NK-92 treated with Interleukin-12 subunit alpha and Interleukin-12 subunit beta, amount 100 ng/mL, for 24 hours (cell line): ENCODE data around the gene APBA2.
"Not testable (repeated sequence)": the region's sequence is repeated elsewhere in the genome, so short reads cannot be mapped to it uniquely, and the experiment has no call there.

ENCODE experiments used
- DNase-seq: peaks from one replicate; lab custom pipeline; 2025; lab: John Stamatoyannopoulos, UW

Gene APBA2

DNA sequence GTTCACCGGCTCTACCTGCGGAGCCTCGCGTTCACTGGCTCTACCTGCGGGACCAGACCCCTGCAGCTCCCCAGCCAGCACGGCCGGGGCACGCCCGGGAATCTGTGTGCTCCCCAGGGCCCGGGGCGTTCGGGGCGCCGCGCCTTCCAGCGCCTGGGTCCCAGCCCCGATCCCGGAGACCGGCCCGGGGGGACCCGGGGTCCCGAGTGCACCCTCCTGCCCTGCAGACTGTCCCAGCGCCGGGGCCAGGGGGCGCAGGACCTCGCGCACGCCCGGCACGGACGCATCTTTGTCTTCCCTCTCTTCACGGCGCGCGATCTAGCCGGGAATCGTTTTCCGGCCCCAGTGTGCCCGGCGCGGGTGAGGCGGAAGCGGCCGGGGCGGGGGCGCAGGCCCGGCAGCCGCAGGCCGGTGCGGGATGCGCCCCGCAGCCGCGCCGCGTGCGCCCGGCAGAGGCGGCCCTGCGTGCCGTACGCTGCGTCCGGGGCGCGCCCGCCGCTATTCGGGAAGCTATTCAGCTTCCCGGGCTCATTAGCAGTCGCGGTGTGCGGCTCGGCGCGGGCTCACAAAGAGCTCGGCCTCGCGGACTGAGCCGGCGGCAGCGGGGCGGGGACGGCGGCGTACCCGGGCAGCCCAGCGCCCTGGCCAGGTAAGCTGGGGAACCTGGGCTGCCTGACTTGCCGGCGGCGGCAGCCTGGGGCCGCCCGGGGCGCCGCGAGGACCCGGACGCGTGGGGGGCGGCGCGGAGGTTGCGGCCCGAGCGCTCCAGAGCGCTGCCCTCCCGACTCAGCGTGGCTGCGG, at the start of gene APBA2:
APBA2 (plus strand) TSS at position 345 of the 801 bp plus-strand sequence. CDS start 167,911 bp downstream, outside the sequence.
- DNase-seq, result no peak

DNA sequence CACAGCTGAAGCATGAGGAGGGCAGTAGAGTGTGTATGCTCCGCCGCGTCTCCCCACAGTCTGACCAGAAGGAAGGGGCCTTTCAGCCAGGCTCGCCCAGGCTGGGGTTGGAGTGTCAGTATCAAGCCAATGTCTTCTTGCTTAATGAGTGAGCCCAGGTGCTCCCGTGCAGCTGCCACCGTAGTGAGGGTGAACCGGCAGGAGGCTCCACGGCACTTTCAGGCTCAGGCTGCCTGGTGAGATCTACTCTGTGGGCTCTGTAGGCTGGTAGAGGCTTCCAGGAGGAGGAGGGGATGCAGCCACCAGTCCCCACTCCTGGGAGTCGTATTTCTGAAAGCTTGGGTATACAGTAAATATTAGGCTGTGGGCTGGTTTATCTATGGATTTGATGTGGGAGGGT, 45.5 kb upstream of the APBA2 start:
- DNase-seq, result not testable (repeated sequence)

DNA sequence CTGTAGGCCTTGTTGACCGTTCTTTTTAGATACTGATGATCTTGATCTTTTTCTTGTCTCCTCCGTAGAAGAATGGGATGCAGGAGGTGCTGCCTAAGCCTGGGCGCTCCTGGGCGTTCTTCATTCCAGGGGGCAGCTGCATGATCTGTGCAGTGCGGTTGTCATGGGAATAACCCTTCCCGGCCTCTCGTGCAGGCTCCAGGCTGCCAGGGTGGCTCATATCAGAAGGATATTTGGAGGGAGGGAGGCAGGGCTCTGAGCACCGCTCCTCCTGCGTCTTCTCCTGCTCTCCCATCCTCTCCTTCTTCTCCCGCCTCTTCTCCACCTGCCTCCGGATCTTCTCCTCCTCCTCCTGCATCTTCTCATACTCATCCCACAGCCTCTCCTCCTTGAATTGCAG, 43.6 kb upstream of the APBA2 start:
- not testable (repeated sequence) for DNase-seq

DNA sequence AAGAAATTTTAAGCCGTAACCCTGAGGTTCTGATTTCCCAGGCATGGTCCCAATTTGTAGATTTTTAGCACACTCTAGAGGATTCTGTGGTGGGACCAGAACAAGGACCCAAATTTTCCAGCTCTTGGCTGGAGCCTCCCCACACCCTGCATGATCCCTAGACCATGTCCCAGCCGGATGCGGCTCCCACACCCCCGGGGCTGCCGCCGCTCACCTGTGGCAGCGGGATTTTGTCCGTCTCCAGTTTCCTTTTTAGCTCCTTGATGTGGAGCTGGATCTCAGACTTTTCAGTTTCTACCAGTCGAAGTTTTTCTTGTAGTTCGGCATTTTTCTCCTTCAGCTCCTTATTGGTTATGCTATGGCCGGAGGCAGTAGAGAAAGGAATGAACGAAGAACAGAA, 42.3 kb upstream of the APBA2 start:
- DNase-seq, result not testable (repeated sequence)

DNA sequence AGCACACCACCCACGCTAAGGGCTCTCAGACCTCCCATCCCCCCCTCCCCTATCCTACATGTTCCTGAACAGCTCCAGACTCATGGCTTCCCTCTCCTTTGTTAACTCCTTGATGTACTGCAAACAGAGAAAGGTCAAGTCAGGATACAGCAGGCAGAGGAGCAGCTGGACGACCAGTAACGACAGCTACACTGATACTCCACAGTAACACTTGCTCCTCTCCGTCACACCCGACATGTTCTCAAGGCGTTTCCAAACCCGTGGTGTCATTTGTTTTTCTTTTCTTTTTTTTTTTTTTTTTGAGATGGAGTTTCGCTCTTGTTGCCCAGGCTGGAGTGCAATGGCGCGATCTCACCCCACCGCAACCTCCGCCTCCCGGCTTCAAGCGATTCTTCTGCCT, 41.6 kb upstream of the APBA2 start:
- not testable (repeated sequence) for DNase-seq

DNA sequence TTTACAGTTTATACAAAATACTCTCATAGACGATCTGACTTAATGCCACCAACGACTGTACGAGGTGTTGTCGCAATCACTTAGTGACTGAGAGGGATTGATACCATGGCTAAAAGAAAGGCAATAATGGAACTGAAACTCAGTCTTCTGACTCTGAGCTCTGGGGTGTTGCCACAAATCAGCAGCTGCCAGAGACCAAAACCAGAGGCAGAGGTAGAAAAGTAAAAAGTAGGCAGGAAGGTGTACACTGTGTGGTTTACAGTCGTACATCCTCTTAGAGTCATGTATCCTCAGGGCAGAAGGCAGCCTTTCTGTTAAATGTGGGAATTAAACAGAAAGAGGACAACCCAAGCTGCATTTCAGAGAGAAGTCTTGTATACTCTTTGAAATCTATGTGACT, 38.5 kb upstream of the APBA2 start:
- DNase-seq, result not testable (repeated sequence)

DNA sequence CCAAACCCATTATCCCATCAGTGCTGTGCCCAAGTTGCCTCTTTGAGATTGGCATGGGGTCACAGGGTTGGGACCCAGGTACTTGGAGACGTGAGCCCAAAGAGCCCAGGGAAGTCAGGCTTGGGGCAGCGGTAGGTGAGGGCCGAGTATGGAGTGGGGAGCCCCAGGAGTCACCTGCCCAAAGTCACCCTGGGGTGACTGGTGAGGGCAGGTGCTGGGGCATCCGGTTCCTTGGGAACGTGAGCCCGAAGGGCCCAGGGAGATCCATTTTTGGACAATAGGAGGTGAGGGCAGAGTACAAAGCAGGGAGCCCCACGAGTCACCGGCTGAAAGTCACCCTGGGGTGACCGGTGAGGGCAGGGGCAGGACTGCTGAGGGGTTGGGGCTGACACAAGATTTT, 37.8 kb upstream of the APBA2 start:
- DNase-seq, result not testable (repeated sequence)

DNA sequence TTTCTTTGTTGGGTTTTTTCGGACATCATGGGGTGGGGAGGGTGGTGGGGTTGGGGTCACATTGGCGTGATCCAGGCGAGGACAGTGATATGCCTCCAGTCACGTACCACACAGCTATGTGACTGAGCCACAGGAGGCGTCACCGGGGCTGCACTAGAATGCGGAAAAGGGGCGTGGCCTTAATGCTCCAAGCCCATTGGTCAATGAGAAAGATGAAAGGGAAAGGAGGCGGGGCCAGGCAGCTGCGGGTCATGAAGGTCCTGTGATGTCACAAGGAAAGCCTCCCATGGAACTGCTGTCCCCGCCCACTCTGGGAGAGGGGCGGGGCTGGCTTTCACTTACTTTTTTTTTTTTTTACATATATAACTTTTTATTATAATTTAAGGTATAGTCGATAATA, 37.3 kb upstream of the APBA2 start, which contains the start of gene GOLGA6L7:
GOLGA6L7 (minus strand) TSS at position 124 of the 400 bp plus-strand sequence; CDS start at position 29, 95 bp downstream.
- not testable (repeated sequence) for DNase-seq

DNA sequence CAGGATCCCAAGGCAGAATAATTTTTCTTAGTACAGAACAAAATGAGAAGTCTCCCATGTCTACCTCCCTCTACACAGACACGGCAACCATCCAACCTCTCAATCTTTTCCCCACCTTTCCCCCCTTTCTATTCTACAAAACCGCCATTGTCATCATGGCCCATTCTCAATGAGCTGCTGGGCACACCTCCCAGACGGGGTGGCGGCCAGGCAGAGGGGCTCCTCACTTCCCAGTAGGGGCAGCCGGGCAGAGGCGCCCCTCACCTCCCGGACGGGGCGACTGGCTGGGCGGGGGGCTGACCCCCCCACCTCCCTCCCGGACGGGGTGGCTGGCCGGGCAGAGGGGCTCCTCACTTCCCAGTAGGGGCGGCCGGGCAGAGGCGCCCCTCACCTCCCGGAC, 36.5 kb upstream of the APBA2 start:
- DNase-seq, result not testable (repeated sequence)

DNA sequence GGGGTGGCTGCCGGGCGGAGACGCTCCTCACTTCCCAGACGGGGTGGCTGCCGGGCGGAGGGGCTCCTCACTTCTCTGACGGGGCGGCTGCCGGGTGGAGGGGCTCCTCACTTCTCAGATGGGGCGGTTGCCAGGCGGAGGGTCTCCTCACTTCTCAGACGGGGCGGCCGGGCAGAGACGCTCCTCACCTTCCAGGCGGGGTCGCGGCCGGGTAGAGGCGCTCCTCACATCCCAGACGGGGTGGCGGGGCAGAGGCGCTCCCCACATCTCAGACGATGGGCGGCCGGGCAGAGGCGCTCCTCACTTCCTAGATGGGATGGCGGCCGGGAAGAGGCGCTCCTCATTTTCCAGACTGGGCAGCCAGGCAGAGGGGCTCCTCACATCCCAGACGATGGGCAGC, 36.0 kb upstream of the APBA2 start:
- DNase-seq, result not testable (repeated sequence)

DNA sequence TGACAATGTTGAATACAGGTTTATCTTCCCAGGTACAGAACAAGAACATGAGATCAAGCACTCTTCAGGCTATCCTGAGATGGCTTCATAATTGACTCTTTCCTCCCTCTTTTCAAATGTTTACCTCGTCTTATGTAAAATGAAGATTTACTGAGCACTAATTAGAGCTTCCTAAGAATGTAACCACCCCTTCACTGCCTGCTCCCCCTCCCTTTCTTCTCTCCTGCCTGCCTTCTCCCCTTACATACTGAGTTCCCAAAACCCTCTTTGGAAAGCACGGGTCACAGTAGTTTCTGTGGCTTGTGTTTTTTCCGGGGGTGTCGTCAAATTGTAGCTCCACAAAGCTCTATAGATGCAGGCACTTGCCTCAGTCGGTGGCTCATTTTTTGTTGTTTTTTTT, 32.1 kb upstream of the APBA2 start:
- DNase-seq, result not testable (repeated sequence)

DNA sequence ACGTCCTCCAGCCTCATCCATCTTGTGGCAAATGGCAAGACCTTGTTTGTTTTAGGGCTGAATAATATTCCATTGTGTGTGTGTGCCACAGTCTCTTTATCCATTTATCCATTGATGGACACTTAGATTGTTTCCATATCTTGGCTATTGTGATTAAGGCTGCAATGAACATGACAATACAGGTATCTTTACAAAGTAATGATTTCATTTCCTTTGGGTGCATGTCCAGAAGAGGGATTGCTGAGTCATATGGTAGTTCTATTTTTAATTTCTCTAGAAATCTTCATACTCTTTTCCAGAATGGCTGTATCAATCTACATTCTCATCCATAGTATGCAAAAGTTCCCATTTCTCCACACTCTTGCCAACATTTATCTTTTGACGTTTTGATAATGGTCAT, 31.2 kb upstream of the APBA2 start:
- DNase-seq, result not testable (repeated sequence)

DNA sequence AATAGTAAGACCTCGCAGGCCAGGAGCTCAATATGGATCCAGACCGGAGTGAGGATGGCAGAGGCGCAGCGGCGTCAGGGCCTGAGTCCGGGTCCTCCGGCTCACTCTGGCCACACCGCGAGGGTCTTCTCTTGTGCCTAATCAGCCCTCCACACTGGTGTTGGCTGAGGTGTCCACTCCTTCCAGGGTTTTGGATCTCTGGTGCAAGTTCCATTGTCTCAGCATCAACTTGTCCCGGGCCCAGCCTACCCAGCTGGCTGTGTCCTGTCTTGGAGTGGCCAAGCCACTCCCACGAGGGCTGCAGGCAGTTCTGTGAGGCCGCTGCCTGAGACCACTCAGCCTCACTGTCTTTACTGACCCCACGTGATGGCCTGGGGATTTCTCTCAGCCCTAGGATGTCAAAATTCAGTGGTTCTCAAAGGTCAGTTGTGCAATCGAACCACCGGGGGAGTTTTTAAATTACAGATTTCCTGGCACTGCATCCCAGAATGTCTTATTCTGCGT, 24.7 kb upstream of the APBA2 start:
- no peak for DNase-seq

DNA sequence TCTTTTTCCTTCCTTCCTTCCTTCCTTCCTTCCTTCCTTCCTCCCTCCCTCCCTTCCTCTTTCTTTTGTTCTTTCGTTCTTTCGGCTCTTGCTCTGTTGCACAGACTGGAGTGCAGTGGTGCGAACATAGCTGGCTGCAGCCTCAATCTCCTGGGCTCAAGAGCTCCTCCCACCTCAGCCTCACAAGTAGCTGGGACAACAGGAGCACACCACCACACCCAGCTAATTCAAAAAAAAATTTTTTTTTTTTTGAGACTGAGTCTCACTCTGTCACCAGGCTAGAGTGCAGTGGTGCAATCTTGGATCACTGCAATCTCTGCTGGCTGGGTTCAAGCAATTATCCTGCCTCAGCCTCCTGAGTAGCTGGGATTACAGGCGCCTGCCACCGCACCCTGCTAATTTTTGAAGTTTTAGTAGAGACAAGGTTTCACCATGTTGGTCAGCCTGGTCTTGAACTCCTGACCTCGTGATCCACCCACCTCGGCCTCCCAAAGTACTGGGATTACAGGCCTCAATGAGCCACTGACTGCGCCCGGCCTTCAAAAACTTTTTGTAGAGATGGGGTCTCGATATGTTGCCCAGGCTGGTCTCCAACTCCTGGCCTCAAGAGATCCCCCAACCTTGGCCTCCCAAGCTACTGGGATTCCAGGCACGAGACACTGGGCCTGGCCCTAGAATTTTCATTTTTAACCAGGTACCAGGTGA, 24.0 kb upstream of the APBA2 start:
- DNase-seq, result not testable (repeated sequence)

DNA sequence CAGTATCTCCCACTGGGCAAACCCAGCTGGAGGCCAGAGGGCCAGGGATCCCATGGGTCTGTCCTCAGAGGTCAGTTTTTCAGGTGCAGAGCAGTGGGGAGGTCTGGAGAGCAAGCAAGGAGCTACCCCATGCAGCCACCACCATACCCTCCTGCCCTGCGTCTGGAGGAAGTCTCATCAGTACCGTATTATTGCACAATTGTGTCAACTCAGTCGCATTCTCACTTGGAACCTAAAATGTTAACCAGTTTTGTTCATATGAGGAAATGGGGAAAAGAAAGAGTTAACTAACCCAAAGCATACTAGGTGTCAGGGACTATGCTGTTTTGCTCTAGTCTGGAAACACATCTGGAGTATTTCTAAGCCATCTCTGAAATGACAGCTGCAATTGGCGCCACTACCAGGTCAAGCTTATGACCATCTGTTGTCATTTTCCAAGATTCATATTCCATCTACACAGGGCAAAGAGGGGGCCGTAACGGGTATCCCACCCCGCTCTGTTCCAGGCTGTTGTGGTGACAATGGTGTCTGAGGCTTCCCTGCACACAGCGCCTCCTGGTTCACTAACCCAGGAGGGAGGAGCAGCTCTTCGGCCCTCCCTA, 16.9 kb upstream of the APBA2 start:
- DNase-seq, result no peak

DNA sequence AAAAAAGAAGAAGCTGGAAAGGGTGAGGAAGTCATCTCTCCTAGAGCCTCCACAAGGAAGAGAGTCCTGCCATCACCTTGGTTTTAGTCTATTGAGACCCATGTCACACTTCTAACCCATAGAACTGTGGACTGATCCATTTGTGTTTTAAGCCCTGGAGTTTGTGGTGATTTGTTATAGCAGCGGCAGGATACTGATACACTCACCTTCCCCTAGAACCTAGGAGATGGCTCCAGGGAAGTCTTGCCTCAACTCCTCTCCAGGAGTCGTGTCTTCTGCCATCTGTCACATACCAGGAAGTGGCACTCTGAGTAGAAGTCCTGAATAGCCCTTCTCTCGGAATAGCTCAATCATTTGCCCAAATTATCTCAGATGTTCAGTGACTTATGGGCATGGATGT, 14.6 kb upstream of the APBA2 start:
- DNase-seq, result no peak

DNA sequence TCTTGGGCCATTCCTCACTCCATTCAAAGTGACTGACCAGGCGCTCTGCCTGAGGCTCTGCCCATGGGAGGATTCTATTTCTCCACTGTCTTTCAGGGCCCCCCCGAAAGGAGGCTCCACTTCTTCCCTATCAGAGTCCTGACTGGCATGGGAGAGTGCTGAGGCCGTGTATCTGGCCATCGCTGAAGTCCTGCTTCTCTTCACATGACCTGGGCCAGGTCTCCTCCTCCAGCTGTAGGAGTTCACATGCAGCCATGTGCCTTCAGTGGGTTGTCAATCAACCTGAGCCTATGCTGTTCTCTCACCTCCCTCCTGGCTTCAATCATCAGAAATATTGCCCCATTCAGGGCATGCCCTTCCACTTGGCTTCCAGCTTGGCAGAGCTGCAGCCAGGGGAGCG, 12.8 kb upstream of the APBA2 start:
- no peak for DNase-seq

DNA sequence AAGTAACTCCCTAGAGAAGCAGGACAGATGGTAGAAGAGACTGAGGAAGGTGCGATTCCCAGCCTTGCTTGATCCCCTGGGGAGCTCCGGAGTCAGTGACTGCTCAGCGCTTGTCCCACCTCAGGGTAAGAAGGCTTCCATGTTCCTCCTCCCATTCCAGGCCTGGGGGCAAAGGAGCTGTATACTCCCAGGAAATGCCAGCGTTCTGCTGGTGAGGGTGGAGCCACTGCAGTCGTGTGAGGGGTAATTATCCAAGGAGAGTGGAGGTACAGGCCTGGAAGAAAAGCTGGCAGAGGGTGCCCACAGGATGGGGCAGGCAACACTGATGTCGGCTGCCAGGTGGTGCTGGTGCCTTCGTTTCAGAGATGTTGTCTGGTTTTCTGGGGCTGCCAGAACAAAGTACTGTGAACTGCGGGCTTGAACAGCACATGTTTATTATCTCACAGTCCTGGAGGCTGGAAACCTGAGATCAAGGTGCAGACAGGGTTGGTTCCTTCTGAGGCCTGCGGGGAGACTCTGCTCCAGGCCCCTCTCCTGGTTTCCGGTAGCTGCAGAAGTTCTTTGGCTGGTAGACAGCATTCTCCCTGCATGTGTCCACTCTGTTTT, 12.1 kb upstream of the APBA2 start:
- no peak for DNase-seq

DNA sequence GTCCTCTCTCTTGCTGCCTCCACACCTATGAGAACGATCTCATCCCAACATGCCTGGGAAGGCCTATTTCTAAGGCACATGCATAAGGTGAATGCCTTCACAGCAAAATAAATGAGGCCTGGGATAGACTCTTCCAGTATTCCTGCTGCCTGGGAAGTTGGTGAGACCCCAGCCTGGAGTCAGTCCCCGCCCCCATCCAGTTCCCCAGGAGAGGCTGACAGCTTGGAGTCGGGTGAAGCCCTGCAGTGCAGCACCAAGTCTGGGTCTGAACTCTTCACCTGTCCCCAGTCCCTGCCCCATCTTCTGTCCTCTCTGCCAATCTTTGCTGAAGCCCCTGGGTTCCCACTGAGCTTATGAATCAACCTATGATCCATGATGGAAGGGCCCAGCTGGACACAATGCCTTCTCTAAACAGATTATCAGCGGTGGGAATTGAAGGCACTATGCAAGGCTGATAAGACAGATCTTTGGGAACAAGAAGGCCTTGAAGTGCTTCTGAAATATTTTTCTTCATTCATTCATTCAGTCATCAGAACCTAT, 10.2 kb upstream of the APBA2 start:
- DNase-seq, result no peak

DNA sequence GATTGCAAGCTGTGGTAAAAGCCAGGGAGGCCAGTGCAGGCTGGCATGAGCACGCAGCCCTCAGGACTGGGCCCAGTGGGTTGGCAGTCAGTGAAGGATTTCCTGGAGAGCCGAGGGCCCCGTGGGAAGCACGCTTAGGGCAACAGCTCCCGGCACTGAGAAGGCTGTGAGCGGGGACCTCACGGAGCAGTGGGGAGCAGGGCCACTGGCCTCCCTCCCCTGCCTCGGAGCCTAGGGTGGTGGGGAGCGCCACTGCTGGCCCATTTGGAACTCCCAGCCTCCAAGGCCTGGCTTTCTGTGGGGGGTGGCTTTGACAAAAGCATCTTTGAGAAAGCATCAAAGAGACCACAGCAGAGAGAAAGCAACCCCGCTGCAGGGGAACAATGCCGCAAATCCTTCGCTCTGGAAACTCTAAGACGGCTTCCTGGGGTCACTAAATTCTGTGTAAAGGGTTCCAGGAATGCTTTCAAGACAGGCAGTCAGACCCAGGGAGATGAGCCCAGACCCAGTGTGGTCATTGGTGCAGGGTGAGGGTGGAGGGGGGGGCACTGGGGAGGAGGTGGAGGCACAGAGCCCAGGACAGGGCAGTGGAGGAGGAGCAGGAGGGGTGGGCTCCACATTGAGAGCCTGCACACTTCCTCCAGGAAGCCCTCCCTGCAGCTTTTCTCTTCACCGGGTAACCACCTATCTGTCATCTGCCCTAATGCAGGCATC, 9.5 kb upstream of the APBA2 start:
- DNase-seq, result no peak

DNA sequence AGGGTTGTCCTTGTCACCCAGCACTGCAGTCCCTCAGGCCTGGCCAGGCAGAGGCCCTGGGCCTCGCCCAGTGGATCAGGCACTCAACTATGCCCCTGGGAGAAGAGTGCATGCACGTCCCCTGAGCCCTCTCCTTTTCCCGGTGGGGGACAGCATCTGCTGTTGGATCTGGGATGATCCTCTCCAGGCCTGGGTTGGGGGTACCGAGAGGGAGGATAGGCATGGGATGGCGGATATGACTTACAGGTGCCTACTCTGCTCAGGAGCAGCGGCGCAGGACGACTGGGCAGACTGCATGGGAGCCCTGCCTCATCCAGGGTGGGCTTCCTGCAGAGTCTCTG, 9.0 kb upstream of the APBA2 start:
- no peak for DNase-seq
